ENCODE results near the gene CYTH1.

CYTH1 gene

GRCh38 chr17:78644224-78644623 lies 137.8 kb downstream of the CYTH1 start:
- intact Hi-C loops (cut with DNase I): no loop called here
- DNase-seq: peak in 2 of 10 donors; percentile 55 to 68

GRCh38 chr17:78643326-78643725 lies 138.7 kb downstream of the CYTH1 start:
- intact Hi-C loops (cut with DNase I): no loop called here
- DNase-seq: peak in 2 of 10 donors; percentile 14 to 30

GRCh38 chr17:78642707-78643106 lies 139.4 kb downstream of the CYTH1 start:
- intact Hi-C loops (cut with DNase I): no loop called here
- no peak for DNase-seq

- DNase-seq: peak in 3 of 10 donors; percentile 17 to 53 (median 42)
- intact Hi-C loops (cut with DNase I): no loop called here
Measured at GRCh38 chr17:78641666-78642065, 140.4 kb downstream of the CYTH1 start.

GRCh38 chr17:78641243-78641642 lies 140.8 kb downstream of the CYTH1 start:
- intact Hi-C loops (cut with DNase I): no loop called here
- DNase-seq: peak in 3 of 10 donors; percentile 38 to 75 (median 42)

GRCh38 chr17:78640700-78641099 lies 141.4 kb downstream of the CYTH1 start:
- intact Hi-C loops (cut with DNase I): no loop called here
- DNase-seq: peak in 3 of 10 donors; percentile 8 to 13 (median 11)

- intact Hi-C loops (cut with DNase I): no loop called here
- DNase-seq: peak in 3 of 10 donors; percentile 4 to 34 (median 10)
Measured at GRCh38 chr17:78637643-78638420, 144.2 kb downstream of the CYTH1 start.

- intact Hi-C loops (cut with DNase I): no loop called here
- DNase-seq: peak in 3 of 10 donors; percentile 21 to 59 (median 28)
Measured at GRCh38 chr17:78637146-78637545, 144.9 kb downstream of the CYTH1 start.

GRCh38 chr17:78634154-78634553 lies 147.9 kb downstream of the CYTH1 start:
- intact Hi-C loops (cut with DNase I): no loop called here
- peak in 1 of 10 donors; percentile 18 for DNase-seq

- intact Hi-C loops (cut with DNase I): no loop called here
- peak in 2 of 10 donors; percentile 51 to 70 for DNase-seq
Measured at GRCh38 chr17:78629436-78629995, 152.6 kb downstream of the CYTH1 start.

GRCh38 chr17:78628547-78629435 lies 153.3 kb downstream of the CYTH1 start:
- intact Hi-C loops (cut with DNase I): no loop called here
- DNase-seq: peak in 3 of 10 donors; percentile 44 to 80 (median 55)

GRCh38 chr17:78624324-78625151 lies 157.5 kb downstream of the CYTH1 start:
- DNase-seq: peak in 3 of 10 donors; percentile 0 to 66 (median 26)
- intact Hi-C loops (cut with DNase I): no loop called here
